Measurements from ENCODE around the gene NCKAP1.

DNA sequence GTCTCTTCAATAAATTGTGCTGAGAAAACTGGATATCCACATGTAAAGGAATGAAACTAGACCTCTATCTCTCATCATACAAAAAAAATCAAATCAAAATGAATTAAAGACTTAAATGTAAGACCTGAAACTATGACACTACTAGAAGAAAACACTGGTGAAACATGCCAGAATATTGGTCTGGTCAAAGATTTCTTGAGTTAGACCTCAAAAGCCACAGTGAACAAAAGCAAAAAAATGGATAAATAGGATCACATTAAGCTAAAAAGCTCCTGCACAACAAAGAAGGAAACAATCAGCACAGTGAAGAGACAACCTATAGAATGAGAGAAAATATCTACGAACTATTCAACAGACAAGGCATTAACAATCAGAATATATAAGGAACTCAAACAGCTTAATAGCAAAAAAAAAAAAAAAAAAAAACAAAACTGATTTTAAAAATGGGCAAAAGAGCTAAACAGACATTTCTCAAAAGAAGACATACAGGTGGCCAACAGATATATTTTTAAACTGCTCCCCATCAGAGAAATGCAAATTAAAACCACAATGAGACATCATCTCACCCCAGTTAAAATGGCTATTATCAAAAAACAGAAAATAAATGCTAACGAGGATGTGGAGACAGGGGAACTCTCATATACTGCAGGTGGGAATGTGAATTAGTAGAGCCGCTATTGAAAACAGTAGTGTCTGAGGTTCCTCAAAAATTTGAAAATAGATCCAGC, 66.3 kb downstream of the NCKAP1 start:
- TF ChIP-seq, protein P1, sequence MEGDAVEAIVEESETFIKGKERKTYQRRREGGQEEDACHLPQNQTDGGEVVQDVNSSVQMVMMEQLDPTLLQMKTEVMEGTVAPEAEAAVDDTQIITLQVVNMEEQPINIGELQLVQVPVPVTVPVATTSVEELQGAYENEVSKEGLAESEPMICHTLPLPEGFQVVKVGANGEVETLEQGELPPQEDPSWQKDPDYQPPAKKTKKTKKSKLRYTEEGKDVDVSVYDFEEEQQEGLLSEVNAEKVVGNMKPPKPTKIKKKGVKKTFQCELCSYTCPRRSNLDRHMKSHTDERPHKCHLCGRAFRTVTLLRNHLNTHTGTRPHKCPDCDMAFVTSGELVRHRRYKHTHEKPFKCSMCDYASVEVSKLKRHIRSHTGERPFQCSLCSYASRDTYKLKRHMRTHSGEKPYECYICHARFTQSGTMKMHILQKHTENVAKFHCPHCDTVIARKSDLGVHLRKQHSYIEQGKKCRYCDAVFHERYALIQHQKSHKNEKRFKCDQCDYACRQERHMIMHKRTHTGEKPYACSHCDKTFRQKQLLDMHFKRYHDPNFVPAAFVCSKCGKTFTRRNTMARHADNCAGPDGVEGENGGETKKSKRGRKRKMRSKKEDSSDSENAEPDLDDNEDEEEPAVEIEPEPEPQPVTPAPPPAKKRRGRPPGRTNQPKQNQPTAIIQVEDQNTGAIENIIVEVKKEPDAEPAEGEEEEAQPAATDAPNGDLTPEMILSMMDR (conservative IDR thresholded peaks at IDR 0.05; ENCODE audit: low read length): no peak
- no peak for TF ChIP-seq EZH2phosphoT487 (IDR thresholded peaks at IDR 0.05; ENCODE audit: borderline replicate concordance)

Measured in Loucy (cell line).